BE2C (cell line): ENCODE data around the gene EDAR.

Source experiments
- DNase-seq: peaks from one replicate; pipeline ENCODE4 v3.0.0-alpha.2; 2020
- H3K27me3 ChIP-seq: fragments of 250-450 bp; sonication (Bioruptor Pico); 2 replicates; pipeline ENCODE4 v1.5.1; 2020; ENCODE audit warnings: mild to moderate bottlenecking
- H3K36me3 ChIP-seq: fragments of 250-450 bp; sonication (Bioruptor Pico); 2 replicates; pipeline ENCODE4 v1.5.1; 2020; ENCODE audit warnings: mild to moderate bottlenecking
- H3K4me1 ChIP-seq: fragments of 250-450 bp; sonication (Bioruptor Pico); 2 replicates; pipeline ENCODE4 v1.5.1; 2020
- H3K4me3 ChIP-seq: 2 replicates; pipeline ENCODE4 v1.5.1; 2011; ENCODE audit warnings: low read depth, low read length
- H3K9me3 ChIP-seq: fragments of 250-450 bp; sonication (Bioruptor Pico); 2 replicates; pipeline ENCODE4 v1.5.1; 2020
- TF ChIP-seq, protein P1 (sequence below): IDR thresholded peaks from 2 replicates; pipeline ENCODE4 v1.5.1; 2012; ENCODE audit warnings: mild to moderate bottlenecking, low read depth, low read length

The EDAR gene

DNA sequence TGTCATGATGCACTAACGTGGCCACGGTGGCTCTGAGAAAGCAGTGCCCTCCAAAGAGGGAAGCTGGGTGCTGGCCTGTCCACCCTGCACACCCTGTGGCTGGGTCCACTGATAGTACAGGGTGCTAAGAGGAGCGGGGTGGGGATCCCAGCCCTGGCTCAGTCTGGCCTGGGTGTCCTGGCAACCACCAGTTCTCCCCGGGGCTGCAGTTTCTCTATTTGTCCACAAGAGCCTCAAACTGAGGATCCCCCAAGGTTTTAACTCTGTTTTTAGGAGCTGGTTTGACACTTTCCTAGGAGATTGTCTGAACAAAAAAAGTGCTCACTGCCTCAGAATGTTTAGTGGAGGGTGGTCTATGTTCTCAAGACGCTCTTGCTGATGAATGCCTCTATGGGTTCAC is 29.0 kb downstream of the EDAR start:
- no peaks in the 10 kb centered on the region for H3K36me3 ChIP-seq
- H3K4me1 ChIP-seq = no peaks in the 10 kb centered on the region
- TF ChIP-seq, protein P1, sequence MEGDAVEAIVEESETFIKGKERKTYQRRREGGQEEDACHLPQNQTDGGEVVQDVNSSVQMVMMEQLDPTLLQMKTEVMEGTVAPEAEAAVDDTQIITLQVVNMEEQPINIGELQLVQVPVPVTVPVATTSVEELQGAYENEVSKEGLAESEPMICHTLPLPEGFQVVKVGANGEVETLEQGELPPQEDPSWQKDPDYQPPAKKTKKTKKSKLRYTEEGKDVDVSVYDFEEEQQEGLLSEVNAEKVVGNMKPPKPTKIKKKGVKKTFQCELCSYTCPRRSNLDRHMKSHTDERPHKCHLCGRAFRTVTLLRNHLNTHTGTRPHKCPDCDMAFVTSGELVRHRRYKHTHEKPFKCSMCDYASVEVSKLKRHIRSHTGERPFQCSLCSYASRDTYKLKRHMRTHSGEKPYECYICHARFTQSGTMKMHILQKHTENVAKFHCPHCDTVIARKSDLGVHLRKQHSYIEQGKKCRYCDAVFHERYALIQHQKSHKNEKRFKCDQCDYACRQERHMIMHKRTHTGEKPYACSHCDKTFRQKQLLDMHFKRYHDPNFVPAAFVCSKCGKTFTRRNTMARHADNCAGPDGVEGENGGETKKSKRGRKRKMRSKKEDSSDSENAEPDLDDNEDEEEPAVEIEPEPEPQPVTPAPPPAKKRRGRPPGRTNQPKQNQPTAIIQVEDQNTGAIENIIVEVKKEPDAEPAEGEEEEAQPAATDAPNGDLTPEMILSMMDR = no peak
- DNase-seq = no peak
- no peaks in the 10 kb centered on the region for H3K27me3 ChIP-seq
- H3K9me3 ChIP-seq = no peaks in the 10 kb centered on the region
- no peak overlapping the region for H3K4me3 ChIP-seq

DNA sequence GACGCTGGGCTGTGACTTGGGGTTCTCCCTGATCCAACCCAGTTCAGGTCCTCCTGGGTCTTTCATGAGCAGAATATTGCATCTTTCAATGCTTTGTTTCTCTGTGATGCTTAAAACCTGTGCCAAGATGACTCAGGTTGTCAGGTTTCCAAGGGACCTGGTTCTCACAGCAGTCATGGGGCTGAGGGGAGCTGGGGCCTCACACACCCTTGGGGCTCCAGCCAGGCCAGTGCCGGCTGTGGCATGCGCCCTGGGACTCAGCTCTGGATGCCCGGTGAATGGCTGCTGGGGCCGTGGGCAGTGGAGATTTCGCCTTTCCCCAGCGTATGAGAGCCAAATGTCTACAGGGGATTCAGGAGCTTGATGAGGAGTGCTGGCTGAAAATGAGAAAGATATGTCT is 29.6 kb downstream of the EDAR start:
- no peak for DNase-seq
- TF ChIP-seq, protein P1 = no peak
- Histone ChIP-seq H3K4me1 (no peaks in the 10 kb centered on the region), H3K4me3 (no peak overlapping the region), H3K27me3 (no peaks in the 10 kb centered on the region), H3K9me3 (no peaks in the 10 kb centered on the region), H3K36me3 (no peaks in the 10 kb centered on the region)

DNA sequence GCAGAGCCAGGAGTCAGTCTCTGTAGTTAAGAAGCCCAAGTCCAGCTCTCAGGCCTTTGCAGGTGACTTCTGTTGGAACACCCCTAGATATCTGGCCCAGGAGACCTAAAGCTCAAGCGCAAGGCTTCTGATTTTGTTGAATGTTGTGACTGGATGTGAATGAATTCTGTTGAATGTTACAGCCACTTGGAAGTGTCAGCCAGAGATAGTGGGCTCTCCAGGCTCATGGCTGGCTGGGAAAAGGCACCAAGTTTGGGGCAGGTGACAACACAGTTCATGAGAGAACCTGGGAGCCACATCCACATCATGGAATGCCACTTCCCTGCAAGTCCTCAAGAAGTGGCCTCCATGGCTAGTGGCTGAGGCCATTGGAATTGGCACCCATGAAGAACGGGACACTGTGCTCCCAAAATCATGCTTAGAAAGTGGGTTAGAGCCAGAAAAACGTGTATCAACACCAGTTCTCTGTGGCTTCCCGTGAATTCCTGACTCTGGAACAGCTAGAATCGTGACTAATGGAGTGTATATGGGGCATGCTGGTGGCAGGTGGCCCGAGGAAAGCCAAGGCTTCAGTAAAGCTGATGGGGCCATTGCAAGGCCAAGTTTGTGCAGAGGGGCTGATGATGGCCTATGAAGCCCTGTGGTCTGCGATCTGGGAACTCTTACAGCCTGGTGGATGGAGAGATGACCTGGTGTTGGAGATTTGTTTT is 30.2 kb downstream of the EDAR start:
- Histone ChIP-seq H3K27me3 (no peaks in the 10 kb centered on the region), H3K4me1 (no peaks in the 10 kb centered on the region), H3K9me3 (no peaks in the 10 kb centered on the region), H3K4me3 (no peak overlapping the region), H3K36me3 (no peaks in the 10 kb centered on the region)
- TF ChIP-seq, protein P1 = no peak
- DNase-seq = no peak

DNA sequence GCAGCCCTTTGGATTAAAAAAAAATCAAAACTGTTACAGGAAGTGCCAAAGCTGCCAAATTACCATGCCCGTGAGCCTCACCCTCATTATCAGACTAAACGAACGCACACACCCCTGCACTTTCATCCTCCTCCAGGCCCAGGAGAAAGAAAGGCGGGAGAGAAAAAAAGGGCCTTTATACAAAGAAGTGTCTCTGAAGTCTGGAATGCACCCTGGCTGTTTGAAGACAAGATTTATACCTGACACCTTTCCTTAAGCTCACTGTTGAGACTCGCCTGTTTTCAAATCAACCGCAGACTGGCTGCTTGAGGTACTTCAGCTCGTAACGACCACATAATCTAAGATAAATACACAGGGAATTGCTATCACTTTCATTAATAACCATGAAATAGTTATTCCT is 31.0 kb downstream of the EDAR start:
- H3K27me3 ChIP-seq = no peaks in the 10 kb centered on the region
- no peak for DNase-seq
- H3K9me3 ChIP-seq = no peaks in the 10 kb centered on the region

DNA sequence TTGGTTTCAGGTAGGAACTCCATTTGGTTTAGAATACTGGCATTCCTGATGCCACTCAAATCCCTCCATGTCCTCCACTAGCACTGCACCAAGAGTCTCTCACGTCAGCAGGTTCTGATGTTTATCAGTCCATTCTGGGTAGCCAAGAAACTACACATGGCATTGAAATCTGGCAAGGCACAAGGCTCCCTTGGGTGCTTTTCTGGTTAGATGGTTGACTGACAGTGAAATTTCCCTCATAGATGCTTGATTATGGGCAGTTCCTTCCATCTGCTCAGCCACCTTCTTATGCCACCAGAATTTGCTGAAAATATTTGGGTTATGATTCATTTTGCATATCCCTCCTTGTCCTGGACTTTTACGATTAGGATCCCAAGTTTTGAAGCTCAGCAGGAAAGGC is 32.6 kb downstream of the EDAR start:
- no peaks in the 10 kb centered on the region for H3K9me3 ChIP-seq
- H3K27me3 ChIP-seq = no peaks in the 10 kb centered on the region
- no peak for DNase-seq
- H3K4me1 ChIP-seq = no peaks in the 10 kb centered on the region
- no peak overlapping the region for H3K4me3 ChIP-seq
- no peaks in the 10 kb centered on the region for H3K36me3 ChIP-seq
- TF ChIP-seq, protein P1 = no peak

More for the DNA sequence above, 31.0 kb downstream of the EDAR start:
- TF ChIP-seq, protein P1 = no peak
- H3K4me1 ChIP-seq = no peaks in the 10 kb centered on the region
- no peak overlapping the region for H3K4me3 ChIP-seq
- no peaks in the 10 kb centered on the region for H3K36me3 ChIP-seq

DNA sequence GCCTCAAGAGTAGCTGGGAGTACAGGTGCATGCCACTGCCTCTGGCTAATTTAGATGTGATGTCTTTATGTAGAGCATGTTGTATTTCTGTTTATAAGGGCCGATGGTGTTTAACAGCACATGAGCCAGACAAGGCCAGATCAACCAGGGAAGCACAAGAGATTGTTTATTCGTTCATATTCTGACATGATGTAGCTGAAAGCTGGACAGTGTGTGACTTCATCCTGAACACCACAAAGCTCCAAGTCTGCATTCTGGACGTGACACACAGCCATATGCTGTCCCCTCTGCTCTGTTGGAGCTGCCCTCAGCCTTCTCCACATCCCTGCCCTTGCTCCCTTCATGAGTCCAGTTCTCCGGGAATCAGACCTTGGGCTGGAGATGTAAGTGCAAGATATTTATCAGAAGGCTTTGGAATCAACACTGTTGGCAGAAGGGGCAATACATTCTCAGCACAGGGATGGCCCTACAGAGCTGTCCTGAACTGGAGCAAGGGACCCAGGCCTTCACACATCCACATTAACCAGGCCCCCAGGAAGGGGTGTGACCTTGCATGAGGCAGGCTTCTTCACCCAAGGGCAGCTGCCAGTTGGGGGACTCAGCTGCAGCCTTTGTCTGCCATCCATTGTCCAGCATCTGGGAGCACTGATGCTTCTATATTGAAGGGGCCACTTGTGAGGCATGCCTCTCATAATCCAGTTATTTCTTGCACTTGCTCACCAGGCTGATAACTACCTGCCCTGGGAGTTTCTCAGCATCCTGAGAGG is 38.5 kb downstream of the EDAR start:
- TF ChIP-seq, protein P1 = no peak
- H3K4me3 ChIP-seq = no peak overlapping the region
- no peaks in the 10 kb centered on the region for H3K36me3 ChIP-seq
- H3K4me1 ChIP-seq = no peaks in the 10 kb centered on the region
- no peak for DNase-seq
- H3K9me3 ChIP-seq = no peaks in the 10 kb centered on the region
- no peaks in the 10 kb centered on the region for H3K27me3 ChIP-seq
